Dermis microvascular lymphatic vessel endothelial cell (primary cell): ENCODE results near the gene ERG. TPM values are rescaled to one million over a fixed set of nuclear protein-coding genes. Genes with fewer than 3 reads are reported as not detected.

Source experiments
- DNase-seq, 2 donors: peaks; one replicate each; pipeline versions ENCODE4 v3.0.0 to v3.0.0-alpha.2; 2010; ENCODE audit warnings: low read depth in 2 of 2
- total RNA-seq: library from RNA; depleted of rRNA; stranded (reverse); fragments of >200 nt; gene quantifications from 2 replicates; pipeline ENCODE4 v1.2.1, GENCODE V29; 2014

ERG gene
- total RNA-seq, 1 donor from 2014 or later: 41.0 TPM

- peak; percentile 71 to 85 for DNase-seq
Observed at GRCh38 chr21:38438462-38438893, 59.8 kb downstream of the ERG start.

GRCh38 chr21:38436341-38436740 lies 61.9 kb downstream of the ERG start:
- no peak for DNase-seq

GRCh38 chr21:38434913-38435533 lies 63.3 kb downstream of the ERG start:
- DNase-seq: peak; percentile 52 to 77

- DNase-seq: no peak
Observed at GRCh38 chr21:38433471-38433870, 64.8 kb downstream of the ERG start.

GRCh38 chr21:38430401-38430984 lies 67.8 kb downstream of the ERG start:
- no peak for DNase-seq

GRCh38 chr21:38429011-38429410 lies 69.3 kb downstream of the ERG start:
- DNase-seq: no peak

- no peak for DNase-seq
Observed at GRCh38 chr21:38428211-38428610, 70.1 kb downstream of the ERG start.

GRCh38 chr21:38424305-38425019 lies 73.8 kb downstream of the ERG start:
- DNase-seq: no peak

- no peak for DNase-seq
Observed at GRCh38 chr21:38422082-38422481, 76.2 kb downstream of the ERG start.

- no peak for DNase-seq
Observed at GRCh38 chr21:38420140-38420539, 78.1 kb downstream of the ERG start.

GRCh38 chr21:38417726-38418125 lies 80.6 kb downstream of the ERG start:
- DNase-seq: no peak

- DNase-seq: no peak
Observed at GRCh38 chr21:38416791-38417190, 81.5 kb downstream of the ERG start.

GRCh38 chr21:38413958-38414548 lies 84.2 kb downstream of the ERG start:
- DNase-seq: no peak

- peak in 1 of 2 donors; percentile 68 for DNase-seq
Observed at GRCh38 chr21:38410466-38410865, 87.8 kb downstream of the ERG start.

- no peak for DNase-seq
Observed at GRCh38 chr21:38409907-38410306, 88.4 kb downstream of the ERG start.

GRCh38 chr21:38404177-38404576 lies 94.1 kb downstream of the ERG start:
- DNase-seq: no peak

- DNase-seq: no peak
Observed at GRCh38 chr21:38402795-38403194, 95.5 kb downstream of the ERG start.

GRCh38 chr21:38402291-38402690 lies 96.0 kb downstream of the ERG start:
- no peak for DNase-seq

- no peak for DNase-seq
Observed at GRCh38 chr21:38401191-38401926, 96.9 kb downstream of the ERG start.

- no peak for DNase-seq
Observed at GRCh38 chr21:38400195-38400919, 97.9 kb downstream of the ERG start.

GRCh38 chr21:38399103-38399502 lies 99.2 kb downstream of the ERG start:
- no peak for DNase-seq
